Measurements from ENCODE around the gene STN1.

Gene STN1

GRCh38 chr10:103893817-103894216 lies 24.2 kb downstream of the STN1 start:
- no peaks in the 10 kb centered on the region for H3K27me3 ChIP-seq (ENCODE audit: insufficient read depth, low read depth, severe bottlenecking)
- TF ChIP-seq CTCF (IDR thresholded peaks at IDR 0.05; ENCODE audit: low read depth, low read length): no peak
- no peak overlapping the region for H3K4me3 ChIP-seq (ENCODE audit: low read depth, low read length)
- H3K27ac ChIP-seq: no peak overlapping the region
- no peak for DNase-seq
- no peaks in the 10 kb centered on the region for H3K9me3 ChIP-seq (ENCODE audit: severe bottlenecking)
- no peaks in the 10 kb centered on the region for H3K36me3 ChIP-seq

- H3K27me3 ChIP-seq (ENCODE audit: insufficient read depth, low read depth, severe bottlenecking): no peaks in the 10 kb centered on the region
- H3K36me3 ChIP-seq: no peaks in the 10 kb centered on the region
- no peak overlapping the region for H3K27ac ChIP-seq
- no peak for DNase-seq
- no peak for TF ChIP-seq CTCF (IDR thresholded peaks at IDR 0.05; ENCODE audit: low read depth, low read length)
- H3K9me3 ChIP-seq (ENCODE audit: severe bottlenecking): no peaks in the 10 kb centered on the region
- H3K4me3 ChIP-seq (ENCODE audit: low read depth, low read length): no peak overlapping the region
Measured at GRCh38 chr10:103892181-103892580, 25.8 kb downstream of the STN1 start.

GRCh38 chr10:103890688-103891087 lies 27.3 kb downstream of the STN1 start:
- H3K4me3 ChIP-seq (ENCODE audit: low read depth, low read length): no peak overlapping the region
- H3K27ac ChIP-seq: no peak overlapping the region
- no peaks in the 10 kb centered on the region for H3K9me3 ChIP-seq (ENCODE audit: severe bottlenecking)
- no peaks in the 10 kb centered on the region for H3K27me3 ChIP-seq (ENCODE audit: insufficient read depth, low read depth, severe bottlenecking)
- TF ChIP-seq CTCF (IDR thresholded peaks at IDR 0.05; ENCODE audit: low read depth, low read length): no peak
- no peak for DNase-seq
- H3K36me3 ChIP-seq: no peaks in the 10 kb centered on the region

GRCh38 chr10:103890194-103890658 lies 27.8 kb downstream of the STN1 start:
- TF ChIP-seq CTCF (IDR thresholded peaks at IDR 0.05; ENCODE audit: low read depth, low read length): no peak
- Histone ChIP-seq H3K27ac (no peak overlapping the region), H3K27me3 (ENCODE audit: insufficient read depth, low read depth, severe bottlenecking) (no peaks in the 10 kb centered on the region), H3K9me3 (ENCODE audit: severe bottlenecking) (no peaks in the 10 kb centered on the region), H3K36me3 (no peaks in the 10 kb centered on the region), H3K4me3 (ENCODE audit: low read depth, low read length) (no peak overlapping the region)
- no peak for DNase-seq

- Histone ChIP-seq H3K4me3 (ENCODE audit: low read depth, low read length) (no peak overlapping the region), H3K27ac (no peak overlapping the region), H3K36me3 (no peaks in the 10 kb centered on the region), H3K9me3 (ENCODE audit: severe bottlenecking) (no peaks in the 10 kb centered on the region), H3K27me3 (ENCODE audit: insufficient read depth, low read depth, severe bottlenecking) (no peaks in the 10 kb centered on the region)
- DNase-seq: no peak
- TF ChIP-seq CTCF (IDR thresholded peaks at IDR 0.05; ENCODE audit: low read depth, low read length): no peak
Measured at GRCh38 chr10:103889121-103889720, 28.8 kb downstream of the STN1 start.
